Measurements from ENCODE around the gene ARMC9.

- no peak for TF ChIP-seq CTCF (IDR thresholded peaks at IDR 0.05)
- no peak for TF ChIP-seq POLR2A (IDR thresholded peaks at IDR 0.05)
Measured at GRCh38 chr2:231212329-231212845, 14.0 kb downstream of the ARMC9 start.

Data from ovary (tissue), 3 donors.